Fibroblast of lung (primary cell): ENCODE data around the gene ATP1B3. TPM values are rescaled to one million over a fixed set of nuclear protein-coding genes. Genes with fewer than 3 reads are reported as not detected.

Source experiments
- DNase-seq, 2 donors: peaks; one replicate each; pipeline versions ENCODE4 v3.0.0 to v3.0.0-alpha.2; 2010; ENCODE audit warnings: low read depth in 2 of 2
- H2AFZ ChIP-seq: 2 replicates; pipeline ENCODE4 v1.5.1; 2012; ENCODE audit warnings: low read length, control low read depth, inconsistent platforms
- H3K27ac ChIP-seq: 2 replicates; pipeline ENCODE4 v1.5.1; 2011; ENCODE audit warnings: low read length, control low read depth; ENCODE audit not compliant: insufficient read depth
- H3K27me3 ChIP-seq: 2 replicates; pipeline ENCODE4 v1.5.1; 2011; ENCODE audit warnings: mild to moderate bottlenecking, low read length; ENCODE audit not compliant: control insufficient read depth, insufficient read depth
- H3K36me3 ChIP-seq: 2 replicates; pipeline ENCODE4 v1.5.1; 2011; ENCODE audit warnings: low read length; ENCODE audit not compliant: control insufficient read depth, insufficient read depth
- H3K4me1 ChIP-seq: 2 replicates; pipeline ENCODE4 v1.5.1; 2011; ENCODE audit warnings: low read length; ENCODE audit not compliant: control insufficient read depth, insufficient read depth; ENCODE audit errors: extremely low read depth
- H3K4me2 ChIP-seq: 2 replicates; pipeline ENCODE4 v1.5.1; 2011; ENCODE audit warnings: low read length, control low read depth; ENCODE audit not compliant: insufficient read depth; ENCODE audit errors: extremely low read depth
- H3K4me3 ChIP-seq, 4 experiments: fragments of 200-600 bp in 1 of 4; sonication (generic) in 1 of 4; replicated peaks in 1 of 4; 2 replicates each; pipeline ENCODE4 v1.5.1; 2011 to 2016; ENCODE audit warnings: low read length in 4 of 4, low read depth in 3 of 4, mild to moderate bottlenecking in 3 of 4, control low read depth in 2 of 4, inconsistent platforms in 1 of 4, mixed read lengths in 1 of 4; ENCODE audit not compliant: insufficient read depth in 1 of 4; ENCODE audit errors: control extremely low read depth in 1 of 4
- H3K79me2 ChIP-seq: 2 replicates; pipeline ENCODE4 v1.5.1; 2012; ENCODE audit warnings: mild to moderate bottlenecking, low read length, inconsistent platforms; ENCODE audit not compliant: control insufficient read depth, insufficient read depth
- H3K9ac ChIP-seq: 2 replicates; pipeline ENCODE4 v1.5.1; 2011; ENCODE audit warnings: mild to moderate bottlenecking, low read length, control low read depth; ENCODE audit not compliant: insufficient read depth
- H3K9me3 ChIP-seq: 2 replicates; pipeline ENCODE4 v1.5.1; 2012; ENCODE audit warnings: low read depth, low read length; ENCODE audit not compliant: control insufficient read depth, insufficient read depth
- H4K20me1 ChIP-seq: 2 replicates; pipeline ENCODE4 v1.5.1; 2011; ENCODE audit warnings: low read length; ENCODE audit not compliant: control insufficient read depth, insufficient read depth; ENCODE audit errors: extremely low read depth
- CTCF ChIP-seq, 2 donors: IDR thresholded peaks in 1 of 2; conservative IDR thresholded peaks in 1 of 2; 1 replicate in 1 of 2; 2 replicates in 1 of 2; pipeline ENCODE4 v1.5.1; 2011 to 2012; ENCODE audit warnings: low read length in 2 of 2, control low read depth in 1 of 2, inconsistent platforms in 1 of 2, low read depth in 1 of 2, mild to moderate bottlenecking in 1 of 2
- EZH2 ChIP-seq: IDR thresholded peaks from 2 replicates; pipeline ENCODE4 v1.5.1; 2012; ENCODE audit warnings: low read length, control low read depth, mild to moderate bottlenecking; ENCODE audit errors: missing control alignments
- polyA plus RNA-seq, 2 donors: library from polyadenylated mRNA; depleted of rRNA in 1 of 2; stranded (reverse) in 1 of 2; unstranded in 1 of 2; fragments of >200 nt; gene quantifications; 2 replicates each; pipeline ENCODE4 v1.2.1, GENCODE V29; 2011 to 2012; ENCODE audit warnings: missing spikeins in 1 of 2
- total RNA-seq: library from RNA; depleted of rRNA; stranded (reverse); fragments of >200 nt; gene quantifications from 2 replicates; pipeline ENCODE4 v1.2.1, GENCODE V29; 2014

ATP1B3 gene
- total and polyA plus RNA-seq, 2 donors (not counting 1 experiment from before 2014, with no cell fraction given) = 55.8 to 243 TPM

DNA sequence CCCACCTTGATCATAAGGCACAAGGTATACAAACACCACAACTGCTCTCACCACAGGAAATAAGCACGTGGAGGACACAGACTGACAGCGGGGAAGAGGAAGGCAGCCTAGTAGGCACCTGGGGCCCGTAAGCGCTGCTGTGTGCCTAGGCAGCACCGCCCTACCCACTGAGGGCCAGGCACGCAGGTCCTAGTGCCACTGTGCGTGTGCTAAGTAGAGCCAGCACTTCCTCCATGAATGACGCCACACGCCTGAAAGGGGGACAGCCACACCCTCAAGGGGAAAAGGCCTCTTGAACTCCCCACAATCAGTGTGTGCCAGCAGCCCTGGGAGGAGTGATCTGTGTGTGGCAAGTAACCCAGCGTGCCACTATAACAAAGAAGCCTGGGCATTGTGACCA lies 73.0 kb downstream of the ATP1B3 start:
- DNase-seq = no peak
- no peaks in the 10 kb centered on the region for H3K36me3 ChIP-seq
- no peak overlapping the region for H3K9ac ChIP-seq
- TF ChIP-seq EZH2 (no peak), CTCF (conservative IDR thresholded peaks at IDR 0.05 in 1 of 2, IDR thresholded peaks at IDR 0.05 in 1 of 2; ENCODE audit: low read depth in 1 of 2, low read length in 2 of 2) (no peak)
- H3K4me2 ChIP-seq = no peak overlapping the region
- no peaks in the 10 kb centered on the region for H3K27me3 ChIP-seq
- no peaks in the 10 kb centered on the region for H4K20me1 ChIP-seq
- no peaks in the 10 kb centered on the region for H3K4me1 ChIP-seq
- no peaks in the 10 kb centered on the region for H3K9me3 ChIP-seq
- no peak overlapping the region for H3K27ac ChIP-seq
- no peak overlapping the region for H2AFZ ChIP-seq
- H3K4me3 ChIP-seq = no peak overlapping the region
- no peaks in the 10 kb centered on the region for H3K79me2 ChIP-seq

DNA sequence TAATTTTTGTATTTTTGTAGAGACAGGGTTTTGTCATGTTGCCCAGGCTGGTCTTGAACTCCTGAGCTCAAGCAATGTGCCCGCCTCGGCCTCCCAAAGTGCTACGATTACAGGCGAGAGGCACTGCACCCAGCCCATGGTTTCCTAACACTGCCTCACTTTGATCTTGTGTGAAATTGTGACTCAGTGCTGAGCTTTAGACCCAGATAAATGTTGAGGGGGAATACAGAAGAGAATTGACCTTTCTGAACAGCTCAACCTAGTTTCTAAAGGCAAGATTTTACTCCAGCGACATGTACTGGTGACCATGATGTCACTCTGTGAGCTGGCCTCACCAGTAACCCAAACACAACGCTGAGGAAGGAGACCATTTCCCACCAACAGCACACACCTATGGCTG lies 73.5 kb downstream of the ATP1B3 start:
- Histone ChIP-seq H3K79me2 (no peaks in the 10 kb centered on the region), H3K4me2 (no peak overlapping the region), H2AFZ (no peak overlapping the region), H3K4me3 (no peak overlapping the region), H3K27me3 (no peaks in the 10 kb centered on the region), H3K36me3 (no peaks in the 10 kb centered on the region), H4K20me1 (no peaks in the 10 kb centered on the region), H3K4me1 (no peaks in the 10 kb centered on the region), H3K9me3 (no peaks in the 10 kb centered on the region), H3K9ac (no peak overlapping the region), H3K27ac (no peak overlapping the region)
- TF ChIP-seq EZH2 = no peak
- TF ChIP-seq CTCF (conservative IDR thresholded peaks at IDR 0.05 in 1 of 2, IDR thresholded peaks at IDR 0.05 in 1 of 2; ENCODE audit: low read depth in 1 of 2, low read length in 2 of 2) = no peak
- no peak for DNase-seq

DNA sequence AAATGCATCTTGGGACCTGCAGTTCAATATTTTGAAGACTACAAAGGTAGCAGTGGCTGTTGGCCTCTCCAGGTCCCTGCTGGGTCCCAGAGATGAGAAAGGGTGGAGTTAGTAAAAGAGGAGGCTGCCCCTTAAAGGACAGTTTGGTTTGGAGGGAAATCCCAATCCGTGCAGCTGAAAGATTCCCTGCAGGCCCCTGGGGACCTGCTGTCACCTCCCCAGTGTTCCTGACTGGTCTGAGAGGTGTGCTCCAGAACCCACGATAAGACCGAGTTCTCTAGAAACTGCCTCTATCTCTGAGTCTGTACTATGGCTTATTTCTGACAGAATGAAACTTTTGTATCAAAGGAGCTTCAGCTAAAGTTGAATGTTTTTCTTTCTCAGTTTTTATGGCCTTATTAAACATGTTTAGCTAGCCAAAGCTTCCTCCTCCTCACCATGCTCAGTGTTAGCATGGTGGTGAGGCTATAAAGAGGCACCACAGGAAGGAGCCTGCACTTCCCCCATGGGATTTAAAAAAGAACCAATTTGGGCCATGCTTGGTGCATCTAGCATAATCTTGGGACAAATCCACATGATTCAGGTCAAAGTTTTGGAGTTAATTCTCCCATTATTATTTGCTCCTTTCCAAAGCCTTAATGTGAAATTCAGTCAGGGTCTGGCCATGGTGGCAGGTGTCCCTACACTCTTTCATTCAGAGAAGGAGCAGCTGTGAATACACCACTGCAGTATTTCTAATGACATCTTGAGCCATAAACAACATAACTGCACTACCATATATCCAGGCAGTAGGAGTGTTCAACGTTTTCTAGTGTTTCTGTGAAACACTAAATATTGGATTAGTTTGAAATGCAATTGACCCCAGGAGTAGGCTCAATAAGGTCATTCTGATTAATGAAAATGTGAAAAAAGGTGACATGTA lies 74.4 kb downstream of the ATP1B3 start:
- H3K4me1 ChIP-seq = no peaks in the 10 kb centered on the region
- H3K79me2 ChIP-seq = no peaks in the 10 kb centered on the region
- no peak overlapping the region for H3K4me3 ChIP-seq
- H3K9ac ChIP-seq = no peak overlapping the region
- H3K27me3 ChIP-seq = no peaks in the 10 kb centered on the region
- H3K9me3 ChIP-seq = no peaks in the 10 kb centered on the region
- H3K36me3 ChIP-seq = no peaks in the 10 kb centered on the region
- no peak overlapping the region for H3K4me2 ChIP-seq
- H3K27ac ChIP-seq = no peak overlapping the region
- no peak overlapping the region for H2AFZ ChIP-seq
- no peak for DNase-seq
- no peaks in the 10 kb centered on the region for H4K20me1 ChIP-seq
- TF ChIP-seq CTCF (conservative IDR thresholded peaks at IDR 0.05 in 1 of 2, IDR thresholded peaks at IDR 0.05 in 1 of 2; ENCODE audit: low read depth in 1 of 2, low read length in 2 of 2) = no peak
- TF ChIP-seq EZH2 = no peak
